Immature natural killer cell (primary cell): ENCODE measurements around the gene ZNF679. TPM values are rescaled to one million over a fixed set of nuclear protein-coding genes. Genes with fewer than 3 reads are reported as not detected.
"Not testable (repeated sequence)": the region's sequence is repeated elsewhere in the genome, so short reads cannot be mapped to it uniquely, and the experiment has no call there.

Experiments used
- DNase-seq, 3 donors: peaks; one replicate each; pipeline ENCODE4 v3.0.0; 2022; ENCODE audit warnings: mixed read lengths in 1 of 3
- H3K27ac Mint-ChIP-seq, 6 donors: one replicate each; pipeline ENCODE4 v1.8.0; 2020; ENCODE audit warnings: mixed read lengths in 6 of 6, mild to moderate bottlenecking in 5 of 6, inconsistent platforms in 4 of 6, moderate library complexity in 3 of 6
- H3K27me3 Mint-ChIP-seq, 3 donors: one replicate each; pipeline ENCODE4 v1.8.0; 2020 to 2021; ENCODE audit warnings: low read depth in 3 of 3, mild to moderate bottlenecking in 3 of 3, mixed read lengths in 3 of 3, moderate library complexity in 3 of 3, inconsistent platforms in 1 of 3
- H3K36me3 Mint-ChIP-seq, 3 donors: one replicate each; pipeline ENCODE4 v1.8.0; 2020; ENCODE audit warnings: mixed read lengths in 3 of 3, inconsistent platforms in 2 of 3, mild to moderate bottlenecking in 2 of 3
- H3K4me1 Mint-ChIP-seq, 2 donors: one replicate each; pipeline ENCODE4 v1.8.0; 2020; ENCODE audit warnings: inconsistent platforms in 2 of 2, mild to moderate bottlenecking in 2 of 2, mixed read lengths in 2 of 2, moderate library complexity in 1 of 2
- H3K4me3 Mint-ChIP-seq, 5 donors: one replicate each; pipeline ENCODE4 v1.8.0; 2020; ENCODE audit warnings: mild to moderate bottlenecking in 5 of 5, mixed read lengths in 5 of 5, inconsistent platforms in 3 of 5, moderate library complexity in 3 of 5
- H3K9me3 Mint-ChIP-seq, 6 donors: one replicate each; pipeline ENCODE4 v1.8.0; 2020; ENCODE audit warnings: mild to moderate bottlenecking in 6 of 6, mixed read lengths in 6 of 6, inconsistent platforms in 4 of 6, moderate library complexity in 3 of 6
- polyA plus RNA-seq, 3 donors: library from polyadenylated mRNA; unstranded; fragments of 300-500 nt; fragmentation: Illumina TruSeq; gene quantifications; one replicate each; pipeline ENCODE4 v1.2.3, GENCODE V29; 2021

ZNF679 gene
- polyA plus RNA-seq, 3 donors from 2014 or later: not detected

DNA sequence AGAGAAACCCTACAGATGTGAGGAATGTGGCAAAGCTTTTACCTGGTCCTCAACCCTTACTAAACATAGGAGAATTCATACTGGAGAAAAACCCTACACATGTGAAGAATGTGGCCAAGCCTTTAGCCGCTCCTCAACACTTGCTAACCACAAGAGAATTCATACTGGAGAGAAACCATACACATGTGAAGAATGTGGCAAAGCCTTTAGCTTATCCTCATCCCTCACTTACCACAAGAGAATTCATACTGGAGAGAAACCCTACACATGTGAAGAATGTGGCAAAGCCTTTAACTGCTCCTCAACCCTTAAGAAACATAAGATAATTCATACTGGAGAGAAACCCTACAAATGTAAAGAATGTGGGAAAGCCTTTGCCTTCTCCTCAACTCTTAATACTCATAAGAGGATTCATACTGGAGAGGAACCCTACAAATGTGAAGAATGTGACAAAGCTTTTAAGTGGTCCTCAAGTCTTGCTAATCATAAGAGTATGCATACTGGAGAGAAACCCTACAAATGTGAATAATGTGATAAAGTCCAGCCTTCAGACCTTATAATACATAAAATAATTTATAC, 38.2 kb downstream of the ZNF679 start:
- Mint-ChIP-seq H3K36me3 (peaks cover 4 to 15% (median 4%) of the 10 kb centered on the region in 3 donors), H3K27ac (no peak overlapping the region), H3K4me1 (no peaks in the 10 kb centered on the region), H3K27me3 (no peaks in the 10 kb centered on the region), H3K4me3 (no peak overlapping the region), H3K9me3 (peaks cover 18 to 57% (median 49%) of the 10 kb centered on the region in 6 donors)
- DNase-seq: no peak

DNA sequence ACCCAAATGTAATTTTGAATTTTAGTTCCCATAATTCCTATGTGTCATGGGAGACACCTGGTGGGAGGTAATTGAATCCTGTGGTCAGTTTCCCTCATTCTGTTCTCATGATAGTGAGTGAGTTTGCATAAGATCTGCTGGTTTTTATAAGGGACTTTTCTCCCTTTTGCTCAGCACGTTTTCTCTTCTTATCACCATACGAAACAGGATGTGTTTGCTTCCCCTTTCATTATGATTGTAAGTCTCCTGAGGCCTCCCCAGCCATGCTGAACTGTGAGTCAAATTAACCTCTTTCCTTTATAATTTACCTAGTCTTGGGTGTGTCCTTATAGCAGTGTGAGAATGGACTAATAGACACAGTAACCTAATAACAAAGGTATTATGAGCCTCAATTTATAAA, 49.4 kb downstream of the ZNF679 start:
- Mint-ChIP-seq H3K9me3 (peaks cover 0 to 17% (median 9%) of the 10 kb centered on the region in 6 donors), H3K27ac (no peak overlapping the region)

GRCh38 chr7:64294701-64295420, 66.6 kb downstream of the ZNF679 start:
- Mint-ChIP-seq H3K9me3 (no peaks in the 10 kb centered on the region), H3K27ac (no peak overlapping the region), H3K4me1 (no peaks in the 10 kb centered on the region), H3K4me3 (no peak overlapping the region), H3K36me3 (no peaks in the 10 kb centered on the region), H3K27me3 (peaks cover 0 to 4% (median 2%) of the 10 kb centered on the region in 3 donors)
- DNase-seq: no peak

More for the DNA sequence above, 49.4 kb downstream of the ZNF679 start:
- Mint-ChIP-seq H3K4me1 (no peaks in the 10 kb centered on the region), H3K4me3 (no peak overlapping the region), H3K27me3 (peaks cover 0 to 2% (median 0%) of the 10 kb centered on the region in 3 donors), H3K36me3 (no peaks in the 10 kb centered on the region)
- DNase-seq: no peak

DNA sequence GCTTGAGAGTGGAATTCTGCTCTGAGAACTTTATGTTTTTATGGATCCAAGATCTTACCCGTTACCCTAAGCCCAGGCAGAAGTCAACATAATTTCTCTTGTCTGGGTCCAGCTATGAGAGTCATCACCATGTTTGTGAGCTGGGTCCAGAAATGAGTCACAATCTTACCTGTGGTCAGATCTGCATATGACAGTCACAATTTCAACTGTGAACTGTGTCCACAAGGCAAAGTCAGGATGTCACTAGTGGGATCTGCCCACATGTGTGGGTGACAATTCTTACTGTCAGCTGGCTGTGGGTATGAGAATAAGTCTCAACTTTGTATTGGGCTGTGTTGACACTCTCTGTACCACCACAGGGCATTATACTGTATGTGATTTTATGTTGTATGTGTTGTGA, 69.1 kb downstream of the ZNF679 start:
- H3K27me3 Mint-ChIP-seq, H3K36me3 Mint-ChIP-seq, DNase-seq, H3K9me3 Mint-ChIP-seq, H3K27ac Mint-ChIP-seq, H3K4me3 Mint-ChIP-seq, H3K4me1 Mint-ChIP-seq: not testable (repeated sequence)

- Mint-ChIP-seq H3K9me3 (no peaks in the 10 kb centered on the region), H3K4me1 (peaks cover 0 to 2% of the 10 kb centered on the region in 2 donors), H3K27ac (no peak overlapping the region), H3K27me3 (peaks cover 0 to 2% (median 0%) of the 10 kb centered on the region in 3 donors), H3K4me3 (no peak overlapping the region), H3K36me3 (no peaks in the 10 kb centered on the region)
- DNase-seq: no peak
These were observed 72.5 kb downstream of the ZNF679 start for GRCh38 chr7:64300641-64301405.

GRCh38 chr7:64307254-64308015, 79.2 kb downstream of the ZNF679 start:
- H3K4me3 Mint-ChIP-seq: peak overlapping the region; percentile 92 to 99 (median 96)
- no peaks in the 10 kb centered on the region for H3K9me3 Mint-ChIP-seq
- peaks cover 21 to 24% of the 10 kb centered on the region in 2 donors for H3K4me1 Mint-ChIP-seq
- peak; percentile 85 to 90 (median 89) for DNase-seq
- H3K27ac Mint-ChIP-seq: peak overlapping the region; percentile 90 to 97 (median 92)
- no peaks in the 10 kb centered on the region for H3K27me3 Mint-ChIP-seq
- H3K36me3 Mint-ChIP-seq: no peaks in the 10 kb centered on the region

DNA sequence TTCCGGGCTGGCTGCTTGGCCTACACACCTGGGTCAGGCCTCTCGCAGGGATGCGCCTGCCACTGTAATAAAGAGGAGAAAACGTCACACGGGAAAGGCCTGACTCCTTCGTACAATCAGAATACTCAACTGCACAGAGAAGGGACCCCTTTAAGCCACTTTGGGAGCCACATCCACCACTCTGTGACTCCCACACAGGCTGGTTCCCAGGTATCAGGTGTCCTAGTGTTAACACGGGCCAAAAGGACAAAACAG, 79.7 kb downstream of the ZNF679 start:
- peak overlapping the region; percentile 92 to 99 (median 96) for H3K4me3 Mint-ChIP-seq
- no peaks in the 10 kb centered on the region for H3K27me3 Mint-ChIP-seq
- peak overlapping the region; percentile 90 to 97 (median 92) for H3K27ac Mint-ChIP-seq
- no peaks in the 10 kb centered on the region for H3K9me3 Mint-ChIP-seq
- peaks cover 22 to 27% of the 10 kb centered on the region in 2 donors for H3K4me1 Mint-ChIP-seq
- H3K36me3 Mint-ChIP-seq: no peaks in the 10 kb centered on the region
- DNase-seq: no peak

DNA sequence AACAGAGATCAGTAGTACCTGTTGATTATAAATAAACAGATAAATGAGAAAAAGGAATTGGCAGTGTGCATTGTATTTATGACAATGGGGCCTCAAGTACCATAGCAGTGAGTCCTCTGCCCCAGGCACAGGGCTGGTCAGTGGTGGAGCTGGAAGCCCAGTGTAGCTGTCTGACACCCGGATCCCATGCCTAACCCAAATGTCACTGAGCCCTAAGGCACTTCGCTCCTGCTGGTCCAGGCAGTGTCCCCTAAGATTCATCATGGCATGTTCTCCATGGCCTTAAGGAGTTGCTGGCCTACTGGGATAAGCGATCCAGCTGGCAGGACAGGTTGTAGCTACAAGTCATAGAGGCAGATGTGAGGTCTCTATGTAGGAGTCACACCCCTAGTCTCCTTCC, 82.2 kb downstream of the ZNF679 start:
- H3K36me3 Mint-ChIP-seq: no peaks in the 10 kb centered on the region
- H3K27me3 Mint-ChIP-seq: peaks cover 0 to 10% (median 0%) of the 10 kb centered on the region in 3 donors
- H3K9me3 Mint-ChIP-seq: no peaks in the 10 kb centered on the region
- no peak for DNase-seq
- H3K4me3 Mint-ChIP-seq: no peak overlapping the region
- peak overlapping the region in 1 of 6 donors; percentile 45 for H3K27ac Mint-ChIP-seq
- H3K4me1 Mint-ChIP-seq: peaks cover 46 to 52% of the 10 kb centered on the region in 2 donors

DNA sequence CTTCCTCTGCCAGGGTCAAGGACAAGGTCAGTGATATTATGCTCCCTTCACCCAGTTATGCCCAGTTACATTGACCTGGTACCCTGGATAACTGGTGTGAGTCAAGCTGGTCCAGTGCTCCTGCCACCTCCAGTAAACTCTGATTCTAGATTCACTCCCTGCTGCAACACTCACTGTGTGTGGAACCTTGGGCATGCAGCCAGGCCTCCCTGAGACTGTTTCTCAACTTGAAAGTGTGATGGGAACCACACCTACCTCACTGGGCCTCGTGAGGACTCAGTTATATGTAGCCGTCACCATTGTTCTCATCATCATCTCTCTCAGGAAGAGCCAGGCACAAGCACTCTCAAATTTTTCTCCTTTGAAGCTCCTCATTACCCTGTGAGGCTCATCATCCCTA, 84.6 kb downstream of the ZNF679 start:
- Mint-ChIP-seq H3K4me1 (peaks cover 37 to 49% of the 10 kb centered on the region in 2 donors), H3K36me3 (no peaks in the 10 kb centered on the region), H3K9me3 (no peaks in the 10 kb centered on the region), H3K4me3 (no peak overlapping the region), H3K27me3 (peaks cover 0 to 10% (median 0%) of the 10 kb centered on the region in 3 donors), H3K27ac (peak overlapping the region in 5 of 6 donors; percentile 84 to 98 (median 95))
- no peak for DNase-seq

DNA sequence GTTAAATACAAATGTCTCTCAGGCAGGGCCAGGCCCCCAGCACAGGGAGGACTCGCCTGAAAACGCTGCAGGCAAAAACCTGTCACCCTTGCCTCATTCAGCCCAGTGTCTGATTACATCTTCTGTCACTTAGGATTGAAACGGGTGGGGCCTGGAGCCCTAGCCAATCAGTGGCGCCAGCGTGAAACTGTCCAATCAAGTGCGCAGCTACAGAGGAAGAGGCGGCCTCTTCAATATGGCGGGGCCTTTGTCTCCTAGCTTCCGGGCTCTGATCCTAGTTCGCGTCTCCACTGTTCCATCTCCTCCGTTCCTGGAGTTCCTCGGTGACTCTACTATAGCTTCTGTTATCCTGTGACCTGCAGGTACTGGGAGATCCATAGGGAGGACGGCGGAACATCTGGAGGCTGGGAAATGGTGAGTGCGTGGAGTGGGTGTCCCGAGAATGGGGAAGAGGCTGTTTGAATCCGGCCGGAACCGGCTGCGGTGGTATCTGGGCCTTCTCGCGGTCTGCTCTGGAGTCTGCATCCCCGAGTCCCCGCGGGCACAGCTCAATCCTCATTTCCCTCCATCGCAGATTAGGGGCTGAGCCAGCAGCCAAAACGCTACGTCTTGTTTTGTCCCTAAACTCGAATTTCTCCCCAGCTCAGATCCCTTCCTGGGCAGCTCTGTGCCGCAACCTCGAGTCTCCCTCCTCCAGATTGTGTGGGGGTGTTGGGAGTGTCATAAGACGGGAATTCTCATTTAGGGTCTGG, 85.6 kb downstream of the ZNF679 start, which contains the start of gene ZNF736:
ZNF736 (plus strand) TSS at position 222 of the 752 bp plus-strand sequence; CDS start at position 412, 190 bp downstream.
- H3K27me3 Mint-ChIP-seq: peaks cover 0 to 10% (median 0%) of the 10 kb centered on the region in 3 donors
- peaks cover 35 to 51% of the 10 kb centered on the region in 2 donors for H3K4me1 Mint-ChIP-seq
- peak within 1 kb of the TSS; percentile 97 to 99 (median 99) for H3K4me3 Mint-ChIP-seq
- peak within 1 kb of the TSS; percentile 93 to 98 (median 96) for H3K27ac Mint-ChIP-seq
- peak; percentile 86 to 89 (median 88) for DNase-seq
- H3K36me3 Mint-ChIP-seq: no peaks in the 10 kb centered on the region
- H3K9me3 Mint-ChIP-seq: no peaks in the 10 kb centered on the region

DNA sequence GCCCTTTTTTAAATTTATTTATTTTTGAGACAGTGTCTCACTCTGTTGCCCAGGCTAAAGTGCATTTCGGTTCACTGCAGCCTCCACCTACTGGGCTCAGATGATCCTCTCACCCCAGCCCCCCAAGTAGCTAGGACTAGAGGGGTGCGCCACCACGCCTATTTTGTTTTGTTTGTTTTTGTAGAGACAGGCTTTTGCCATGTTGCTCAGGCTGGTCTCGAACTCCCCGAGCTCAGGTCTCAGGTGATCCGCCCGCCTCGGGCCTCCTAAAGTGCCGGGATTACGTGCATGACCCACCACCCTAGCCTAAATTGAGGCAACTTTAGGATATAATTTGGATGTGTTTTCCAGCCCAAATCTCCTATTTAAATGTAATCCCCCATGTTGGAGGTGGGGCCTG, 86.3 kb downstream of the ZNF679 start:
- Mint-ChIP-seq H3K36me3 (no peaks in the 10 kb centered on the region), H3K4me1 (peaks cover 35 to 53% of the 10 kb centered on the region in 2 donors)

GRCh38 chr7:64316031-64316742, 87.9 kb downstream of the ZNF679 start:
- DNase-seq, H3K36me3 Mint-ChIP-seq, H3K27me3 Mint-ChIP-seq, H3K9me3 Mint-ChIP-seq: not testable (repeated sequence)
- Mint-ChIP-seq H3K4me1 (peaks cover 35 to 64% of the 10 kb centered on the region in 2 donors), H3K27ac (peak overlapping the region in 1 of 6 donors; percentile 49), H3K4me3 (peak overlapping the region; percentile 23 to 99 (median 45))

More for the DNA sequence above, 86.3 kb downstream of the ZNF679 start:
- peaks cover 0 to 10% (median 0%) of the 10 kb centered on the region in 3 donors for H3K27me3 Mint-ChIP-seq
- H3K4me3 Mint-ChIP-seq: peak overlapping the region; percentile 97 to 99 (median 99)
- no peaks in the 10 kb centered on the region for H3K9me3 Mint-ChIP-seq
- H3K27ac Mint-ChIP-seq: peak overlapping the region; percentile 93 to 98 (median 96)
- DNase-seq: no peak
